Measurements from ENCODE around the gene HMCN2. TPM values are rescaled to one million over a fixed set of nuclear protein-coding genes. Genes with fewer than 3 reads are reported as not detected.

HMCN2 gene
- total RNA-seq, 1 experiment from 2014 or later, result 5.6 TPM

- H3K4me3 Mint-ChIP-seq, result no peak overlapping the region
- DNase-seq (ENCODE audit: low spot score) (no peak), ATAC-seq (no peak)
- no peaks in the 10 kb centered on the region for H3K36me3 Mint-ChIP-seq
- no peaks in the 10 kb centered on the region for H3K27me3 Mint-ChIP-seq (ENCODE audit: low read depth)
- CTCF ChIA-PET, result interaction anchor here (0.5 to 2.9 kb wide), 9 partner anchors 26 to 282 kb away, joined by 3 to 12 read pairs (median 3); no protein-coding TSS in a partner anchor
- POLR2A ChIA-PET, result no interaction called here
- no peaks in the 10 kb centered on the region for H3K9me3 Mint-ChIP-seq
- peaks cover 9% of the 10 kb centered on the region for H3K4me1 Mint-ChIP-seq
- TF ChIP-seq ERG (CRISPR knock-in tag; IDR thresholded peaks at IDR 0.05) (no peak), TP53 (CRISPR knock-in tag; IDR thresholded peaks at IDR 0.05) (no peak), NFYB (CRISPR knock-in tag; conservative IDR thresholded peaks at IDR 0.05; ENCODE audit: low read depth) (no peak), ZNF219 (CRISPR knock-in tag; IDR thresholded peaks at IDR 0.05; ENCODE audit: borderline replicate concordance) (no peak), ATF2 (CRISPR knock-in tag; IDR thresholded peaks at IDR 0.05; ENCODE audit: borderline replicate concordance, low read depth) (no peak), FOXK1 (CRISPR knock-in tag; IDR thresholded peaks at IDR 0.05) (no peak), ZNF416 (CRISPR knock-in tag; IDR thresholded peaks at IDR 0.05) (no peak), PRRX2 (CRISPR knock-in tag; IDR thresholded peaks at IDR 0.05) (no peak), OVOL2 (CRISPR knock-in tag; IDR thresholded peaks at IDR 0.05; ENCODE audit: borderline replicate concordance) (no peak), RELA (CRISPR knock-in tag; IDR thresholded peaks at IDR 0.05; ENCODE audit: borderline replicate concordance) (no peak), NFE2L1 (CRISPR knock-in tag; IDR thresholded peaks at IDR 0.05) (no peak), STAT6 (CRISPR knock-in tag; conservative IDR thresholded peaks at IDR 0.05; ENCODE audit: low read depth) (no peak), NFATC4 (CRISPR knock-in tag; IDR thresholded peaks at IDR 0.05) (no peak), ATF1 (CRISPR knock-in tag; IDR thresholded peaks at IDR 0.05) (no peak), ZBTB21 (CRISPR knock-in tag; IDR thresholded peaks at IDR 0.05; ENCODE audit: borderline replicate concordance) (no peak), USF2 (CRISPR knock-in tag; IDR thresholded peaks at IDR 0.05) (no peak)
- no peak overlapping the region; the same call in 1 of the 2 replicates for H3K27ac Mint-ChIP-seq
Measured at GRCh38 chr9:130288393-130288792, 22.8 kb downstream of the HMCN2 start.

GRCh38 chr9:130288926-130289690 is 23.5 kb downstream of the HMCN2 start:
- H3K27me3 Mint-ChIP-seq (ENCODE audit: low read depth), result no peaks in the 10 kb centered on the region
- DNase-seq (ENCODE audit: low spot score), result no peak
- ATAC-seq, result peak; percentile 69
- no peak overlapping the region for H3K4me3 Mint-ChIP-seq
- H3K36me3 Mint-ChIP-seq, result no peaks in the 10 kb centered on the region
- peaks cover 9% of the 10 kb centered on the region for H3K4me1 Mint-ChIP-seq
- ChIA-PET CTCF (interaction anchor here (0.5 to 2.9 kb wide), 9 partner anchors 25 to 281 kb away, joined by 3 to 12 read pairs (median 3); no protein-coding TSS in a partner anchor), POLR2A (no interaction called here)
- no peak overlapping the region for H3K27ac Mint-ChIP-seq
- H3K9me3 Mint-ChIP-seq, result no peaks in the 10 kb centered on the region
- TF ChIP-seq ATF3 (CRISPR knock-in tag; conservative IDR thresholded peaks at IDR 0.05) (no peak), CDX4 (CRISPR knock-in tag; IDR thresholded peaks at IDR 0.05; ENCODE audit: borderline replicate concordance) (no peak), ZNF317 (CRISPR knock-in tag; IDR thresholded peaks at IDR 0.05; ENCODE audit: borderline replicate concordance, low read depth) (no peak), ZSCAN18 (CRISPR knock-in tag; IDR thresholded peaks at IDR 0.05) (no peak), ARID4B (CRISPR knock-in tag; IDR thresholded peaks at IDR 0.05; ENCODE audit: borderline replicate concordance) (no peak)

All from WTC11 (cell line).